Mammary epithelial cell (primary cell): ENCODE results near the gene WSCD2.

Source experiments
- EZH2 ChIP-seq: IDR thresholded peaks from 2 replicates; pipeline ENCODE4 v1.6.1; 2012; ENCODE audit warnings: low read length, inconsistent platforms, borderline replicate concordance
- TF ChIP-seq, protein P1 (sequence below), 2 donors: IDR thresholded peaks in 1 of 2; conservative IDR thresholded peaks in 1 of 2; 2 replicates each; pipeline ENCODE4 v1.5.1; 2011 to 2012; ENCODE audit warnings: inconsistent platforms in 2 of 2, low read length in 2 of 2, mild to moderate bottlenecking in 2 of 2, control low read depth in 1 of 2, low read depth in 1 of 2; ENCODE audit not compliant: insufficient read depth in 1 of 2; ENCODE audit errors: extremely low read depth in 1 of 2

DNA sequence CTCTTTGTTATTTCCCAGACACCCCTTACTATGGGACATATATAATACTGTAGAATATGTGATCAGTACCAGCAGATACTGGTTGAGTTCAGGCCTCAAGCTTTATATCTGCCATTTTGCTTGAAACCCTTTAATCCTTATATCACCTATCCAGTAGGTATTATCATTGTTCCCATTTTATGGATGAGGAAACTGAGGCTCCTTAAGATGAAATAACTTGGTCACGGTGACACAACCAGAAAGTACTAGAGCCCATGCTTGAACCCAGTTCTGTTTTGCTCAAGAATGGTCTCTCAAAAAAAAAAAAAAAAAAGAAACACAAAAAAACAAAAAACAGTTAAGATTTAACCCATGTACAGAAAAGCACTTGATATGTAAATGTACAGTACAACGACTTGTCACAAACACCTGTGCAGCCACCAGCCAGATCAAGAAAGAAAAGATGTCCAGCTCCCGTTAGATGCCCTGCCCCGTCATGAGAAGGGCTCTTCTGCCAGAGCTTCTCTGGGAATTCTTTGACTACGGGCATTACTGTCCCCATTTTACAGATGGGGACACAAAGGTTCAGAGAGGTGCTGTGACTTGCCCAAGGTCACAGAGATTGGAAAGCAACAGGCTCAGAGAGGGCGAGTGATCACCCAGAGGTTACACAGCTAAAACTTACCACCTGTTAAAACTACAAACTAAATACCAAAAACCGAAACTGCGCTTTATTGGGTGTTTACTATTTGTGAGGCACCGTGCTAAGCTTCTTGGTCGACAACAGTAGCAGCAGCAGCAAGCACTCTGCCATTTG lies 669 bp upstream of the WSCD2 start:
- TF ChIP-seq, protein P1, sequence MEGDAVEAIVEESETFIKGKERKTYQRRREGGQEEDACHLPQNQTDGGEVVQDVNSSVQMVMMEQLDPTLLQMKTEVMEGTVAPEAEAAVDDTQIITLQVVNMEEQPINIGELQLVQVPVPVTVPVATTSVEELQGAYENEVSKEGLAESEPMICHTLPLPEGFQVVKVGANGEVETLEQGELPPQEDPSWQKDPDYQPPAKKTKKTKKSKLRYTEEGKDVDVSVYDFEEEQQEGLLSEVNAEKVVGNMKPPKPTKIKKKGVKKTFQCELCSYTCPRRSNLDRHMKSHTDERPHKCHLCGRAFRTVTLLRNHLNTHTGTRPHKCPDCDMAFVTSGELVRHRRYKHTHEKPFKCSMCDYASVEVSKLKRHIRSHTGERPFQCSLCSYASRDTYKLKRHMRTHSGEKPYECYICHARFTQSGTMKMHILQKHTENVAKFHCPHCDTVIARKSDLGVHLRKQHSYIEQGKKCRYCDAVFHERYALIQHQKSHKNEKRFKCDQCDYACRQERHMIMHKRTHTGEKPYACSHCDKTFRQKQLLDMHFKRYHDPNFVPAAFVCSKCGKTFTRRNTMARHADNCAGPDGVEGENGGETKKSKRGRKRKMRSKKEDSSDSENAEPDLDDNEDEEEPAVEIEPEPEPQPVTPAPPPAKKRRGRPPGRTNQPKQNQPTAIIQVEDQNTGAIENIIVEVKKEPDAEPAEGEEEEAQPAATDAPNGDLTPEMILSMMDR (conservative IDR thresholded peaks at IDR 0.05 in 1 of 2, IDR thresholded peaks at IDR 0.05 in 1 of 2; ENCODE audit: extremely low read depth in 1 of 2, insufficient read depth in 1 of 2, low read depth in 1 of 2, low read length in 2 of 2), result no peak
- TF ChIP-seq EZH2, result no peak
